Mesenteric fat pad (tissue), 1 donor: Measurements from ENCODE around the gene PHC2. TPM values are rescaled to one million over a fixed set of nuclear protein-coding genes. Genes with fewer than 3 reads are reported as not detected.
A peak's percentile ranks its signal among the peaks of the same experiment; 100 is the strongest.

ENCODE experiments used
- DNase-seq: peaks from one replicate; pipeline ENCODE4 v3.0.0-alpha.2; 2020; ENCODE audit warnings: low spot score
- microRNA-seq: library from miRNA; unstranded; fragments of <30 nt; microRNA quantifications from one replicate; pipeline ENCODE4 v1.2.0, GENCODE V29; 2020; ENCODE audit warnings: borderline number of aligned reads
- total RNA-seq: library from RNA; stranded (reverse); fragmentation: NEBNext Ultra II Directional; extraction: Animal tissue kit (Norgen Biotek cat#: 25700); gene quantifications from one replicate; pipeline ENCODE4 v1.2.1, GENCODE V29; 2021
- donor health status: DM: yes; HTN: yes; CAD: no.

Gene PHC2
- total RNA-seq, 1 donor from 2014 or later, result 142 TPM

- DNase-seq, result peak; percentile 59
These were observed 155.0 kb downstream of the PHC2 start for GRCh38 chr1:33275706-33276572.

- peak; percentile 11 for DNase-seq
These were observed 155.7 kb downstream of the PHC2 start for GRCh38 chr1:33275195-33275594.

GRCh38 chr1:33274446-33274845 lies 156.4 kb downstream of the PHC2 start:
- DNase-seq, result peak; percentile 68

GRCh38 chr1:33273961-33274371 lies 156.9 kb downstream of the PHC2 start:
- peak; percentile 33 for DNase-seq

Small RNA genes lying within 50 kb of the gene (microRNA-seq; reads per million reads assigned to microRNA genes)
- gene MIR3605, result 32.7 reads per million, percentile 29 among the genes with 10 or more reads in this experiment

Other genes with a start within 250 kb of the PHC2 start
- gene TRIM62, start 249.1 kb downstream of the PHC2 start, total RNA-seq, result 4.4 TPM
- gene ZNF362, start 174.6 kb downstream of the PHC2 start, total RNA-seq, result 29.6 TPM
- not detected for gene A3GALT2, start 110.0 kb downstream of the PHC2 start, total RNA-seq
- gene ZSCAN20, start 41.5 kb upstream of the PHC2 start, total RNA-seq, result 2.9 TPM